Measurements from ENCODE around the gene MARK2.
"Not testable (repeated sequence)": the region's sequence is repeated elsewhere in the genome, so short reads cannot be mapped to it uniquely, and the experiment has no call there.

MARK2 gene

DNA sequence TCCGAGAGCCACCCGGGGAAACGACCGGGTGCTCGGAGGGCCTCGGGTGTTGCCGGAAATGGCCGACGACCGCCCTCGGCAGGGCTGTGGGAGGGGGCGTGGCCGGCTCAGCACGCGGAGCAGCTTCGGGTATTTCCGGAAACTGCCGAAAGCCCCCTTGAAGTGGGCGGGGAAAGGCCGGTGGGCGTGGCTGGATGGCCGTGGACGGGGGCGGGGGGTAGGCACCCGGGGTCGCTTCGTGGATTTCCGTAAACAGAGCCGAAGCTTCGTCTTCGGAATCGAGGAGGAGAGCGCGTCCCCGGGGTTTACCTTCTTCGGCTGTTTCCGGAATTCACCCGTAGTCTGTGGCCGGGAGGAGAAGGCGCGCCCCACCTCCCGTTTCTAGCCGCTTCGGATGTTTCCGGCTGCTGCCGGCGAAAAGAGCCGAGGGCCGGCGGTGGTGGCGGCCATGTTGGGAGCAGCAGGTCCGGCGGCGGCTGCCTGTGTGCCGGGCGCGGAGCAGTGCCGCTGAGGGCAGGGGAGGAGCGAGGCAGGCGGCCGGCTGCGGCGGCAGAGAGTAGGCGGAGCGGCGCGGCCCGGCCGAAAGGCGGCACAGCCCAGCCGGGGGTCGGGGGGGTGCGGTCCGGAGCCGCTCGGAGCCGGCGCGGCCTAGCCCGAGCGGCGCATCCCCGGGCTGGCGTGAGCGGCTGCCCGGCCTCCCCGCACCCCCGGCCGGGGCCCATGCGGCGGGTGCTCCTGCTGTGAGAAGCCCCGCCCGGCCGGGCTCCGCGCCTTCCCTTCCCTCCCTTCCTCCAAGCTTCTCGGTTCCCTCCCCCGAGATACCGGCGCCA is at the start of gene MARK2:
Gene MARK2, plus strand, starts transcription at position 433 of the 830 bp plus-strand sequence. Its CDS starts 397 bp downstream, at position 830.
- DNase-seq (ENCODE audit: low spot score) (peak; percentile 97), FAIRE-seq (no peak)

DNA sequence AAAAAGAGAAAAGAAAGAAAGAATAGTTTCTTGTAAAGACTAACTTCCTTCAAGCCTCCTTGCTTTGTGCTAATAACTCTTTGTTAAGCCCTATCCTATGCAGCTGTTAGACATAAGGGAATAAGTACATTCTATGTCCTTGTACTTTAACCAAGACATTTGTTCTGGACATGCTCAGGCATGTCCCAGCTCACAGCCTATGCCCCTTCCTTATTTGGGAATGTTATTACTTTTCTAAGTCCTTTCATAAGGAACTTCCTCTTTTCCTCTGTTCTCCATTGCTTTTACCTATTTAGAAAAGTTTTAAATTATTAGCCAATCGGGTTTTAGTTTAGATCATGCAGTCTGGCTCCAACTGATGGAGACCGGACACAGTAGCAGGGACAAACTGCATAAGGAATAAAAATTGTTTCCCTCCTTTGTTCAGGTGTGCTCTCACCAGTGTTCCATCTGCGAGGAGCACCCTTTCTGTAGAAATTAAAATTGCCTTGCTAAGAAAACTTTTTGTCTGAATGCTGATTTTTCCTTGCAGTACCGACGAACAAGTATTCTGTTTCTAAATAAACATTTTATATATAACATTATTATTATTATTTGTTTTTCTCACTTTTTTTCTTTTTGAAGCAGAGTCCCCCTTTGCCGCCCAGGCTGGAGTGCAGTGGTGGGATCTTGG is 47.3 kb upstream of the MARK2 start:
- FAIRE-seq = no peak
- DNase-seq (ENCODE audit: low spot score) = no peak

GRCh38 chr11:63793161-63793560 is 45.7 kb upstream of the MARK2 start:
- no peak for DNase-seq (ENCODE audit: low spot score)

DNA sequence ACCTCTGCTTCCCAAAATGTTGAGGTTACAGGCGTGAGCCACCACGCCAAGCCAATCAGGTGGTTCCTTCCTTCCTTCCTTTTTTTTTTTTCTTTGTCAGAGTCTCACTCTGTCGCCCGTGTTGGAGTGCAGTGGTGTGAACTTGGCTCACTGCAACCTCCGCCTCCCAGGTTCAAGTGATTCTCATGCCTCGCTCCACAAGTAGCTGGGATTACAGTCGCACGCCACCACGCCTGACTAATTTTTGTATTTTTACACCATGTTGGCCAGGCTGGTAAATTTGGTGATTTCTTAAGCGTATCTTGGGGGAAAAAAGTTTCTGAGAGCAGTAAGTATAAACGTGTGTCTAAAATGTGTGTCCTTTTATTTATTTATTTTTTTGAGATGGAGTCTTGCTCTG is 43.8 kb upstream of the MARK2 start:
- FAIRE-seq = no peak

More at GRCh38 chr11:63793161-63793560, 45.7 kb upstream of the MARK2 start:
- no peak for FAIRE-seq

GRCh38 chr11:63800921-63801320 is 38.0 kb upstream of the MARK2 start:
- FAIRE-seq (no peak), DNase-seq (ENCODE audit: low spot score) (no peak)

More for the DNA sequence above, 43.8 kb upstream of the MARK2 start:
- DNase-seq (ENCODE audit: low spot score) = no peak

DNA sequence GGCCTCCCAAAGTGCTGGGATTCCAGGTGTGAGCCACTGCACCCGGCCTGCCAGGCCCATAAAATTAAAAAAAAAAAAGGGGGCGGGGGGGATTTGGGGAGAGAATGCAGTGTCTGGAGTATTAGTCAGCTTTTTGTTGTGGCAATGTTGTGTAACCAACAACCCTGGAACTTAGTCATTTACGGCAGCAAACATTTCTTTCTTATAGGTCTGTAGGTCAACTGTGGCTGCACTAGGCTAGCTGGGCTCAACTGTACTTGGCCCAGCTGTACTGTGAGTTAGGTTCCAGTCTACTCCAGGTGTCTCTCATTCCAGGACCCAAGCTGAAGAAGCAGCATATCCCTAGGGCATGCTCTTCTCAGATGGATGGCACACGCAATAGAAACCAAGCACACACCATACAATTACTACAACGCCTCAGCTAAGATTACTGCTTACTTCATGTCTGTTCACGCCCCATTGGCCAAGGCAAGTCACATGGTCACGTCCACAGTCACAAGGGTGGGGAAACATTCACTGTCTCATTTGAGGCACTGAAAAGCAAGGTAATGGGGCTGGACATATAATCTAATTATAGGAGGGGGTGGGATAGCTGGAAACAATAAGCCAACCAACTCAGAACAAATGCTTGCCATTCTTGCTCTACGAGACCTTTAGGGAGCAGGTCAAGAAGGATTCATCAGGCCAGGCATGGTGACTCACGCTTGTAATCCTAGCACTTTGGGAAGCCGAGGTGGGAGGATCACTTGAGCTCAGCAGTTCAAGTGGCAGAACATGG is 36.1 kb upstream of the MARK2 start:
- FAIRE-seq (peak; percentile 53), DNase-seq (ENCODE audit: low spot score) (peak; percentile 60)

GRCh38 chr11:63804259-63804658 is 34.7 kb upstream of the MARK2 start:
- FAIRE-seq (no peak), DNase-seq (ENCODE audit: low spot score) (no peak)

- no peak for DNase-seq (ENCODE audit: low spot score)
- no peak for FAIRE-seq
Observed at GRCh38 chr11:63805844-63806415, 33.0 kb upstream of the MARK2 start.

GRCh38 chr11:63810383-63810782 is 28.5 kb upstream of the MARK2 start:
- not testable (repeated sequence) for DNase-seq (ENCODE audit: low spot score); FAIRE-seq

DNA sequence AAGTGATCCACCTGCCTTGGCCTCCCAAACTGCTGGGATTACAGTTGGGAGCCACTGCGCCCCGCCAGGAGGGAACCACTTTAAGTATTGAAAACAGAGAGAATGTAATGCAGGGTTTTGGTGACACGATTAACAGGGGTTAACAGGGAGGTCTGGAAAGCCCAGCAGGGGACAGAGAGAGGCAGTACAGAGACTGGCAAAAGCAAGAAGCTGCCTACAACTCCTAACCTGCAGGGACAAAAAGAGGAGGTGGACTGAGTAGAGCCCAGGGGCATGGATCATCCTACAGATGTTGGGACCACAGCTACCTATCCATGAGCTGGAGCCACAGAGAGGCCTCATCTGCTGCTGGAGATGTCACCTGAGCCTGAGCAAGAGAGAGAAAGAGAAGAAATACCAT is 27.4 kb upstream of the MARK2 start:
- DNase-seq (ENCODE audit: low spot score) = no peak
- no peak for FAIRE-seq

GRCh38 chr11:63813035-63813562 is 25.8 kb upstream of the MARK2 start, which contains the start of gene SPINDOC:
Gene SPINDOC, plus strand, starts transcription at chr11:63813456. Its CDS starts 231 bp downstream, at chr11:63813687.
- no peak for FAIRE-seq
- peak; percentile 95 for DNase-seq (ENCODE audit: low spot score)

DNA sequence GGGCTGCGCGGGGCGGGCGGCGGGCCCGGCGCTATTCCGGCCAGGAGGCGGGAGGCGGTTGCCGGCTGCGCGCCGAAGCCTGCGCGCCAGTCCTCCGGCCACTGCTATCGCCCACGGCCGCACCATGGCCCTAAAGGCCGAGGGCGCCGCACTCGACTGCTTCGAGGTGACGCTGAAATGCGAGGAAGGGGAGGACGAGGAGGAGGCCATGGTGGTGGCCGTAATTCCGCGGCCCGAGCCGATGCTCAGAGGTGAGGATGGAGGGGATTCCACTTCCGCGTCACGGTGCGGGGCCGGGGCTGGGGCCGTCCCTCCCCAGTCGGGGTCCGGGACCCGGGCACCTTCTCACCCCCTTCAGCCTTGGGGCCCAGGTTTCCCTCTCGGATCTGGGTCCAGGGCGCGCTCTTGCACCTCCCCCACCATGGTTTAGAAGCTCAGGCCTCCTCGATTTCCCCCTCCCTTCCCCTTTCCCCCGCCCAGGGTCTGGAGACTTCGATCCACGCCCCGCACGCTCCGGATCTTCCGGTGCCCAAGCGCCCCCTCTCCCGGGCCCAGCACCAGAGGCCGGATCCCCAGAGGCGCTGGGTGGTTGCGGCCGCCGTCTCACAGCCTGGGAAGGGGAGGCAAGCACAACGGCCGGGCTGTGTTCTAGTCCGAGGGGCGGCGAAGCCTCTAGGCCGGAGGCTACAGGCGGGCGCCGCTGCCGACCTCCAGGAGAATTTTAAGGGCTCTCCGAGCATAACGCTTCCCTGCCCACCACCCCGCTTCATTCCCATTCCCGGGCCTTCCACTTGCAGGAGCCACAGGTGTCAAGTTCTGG is 25.1 kb upstream of the MARK2 start:
- peak; percentile 62 for DNase-seq (ENCODE audit: low spot score)
- FAIRE-seq = no peak

- no peak for DNase-seq (ENCODE audit: low spot score)
- FAIRE-seq = no peak
Observed at GRCh38 chr11:63814383-63814736, 24.6 kb upstream of the MARK2 start.

GRCh38 chr11:63816166-63816565 is 22.7 kb upstream of the MARK2 start:
- FAIRE-seq = no peak

DNA sequence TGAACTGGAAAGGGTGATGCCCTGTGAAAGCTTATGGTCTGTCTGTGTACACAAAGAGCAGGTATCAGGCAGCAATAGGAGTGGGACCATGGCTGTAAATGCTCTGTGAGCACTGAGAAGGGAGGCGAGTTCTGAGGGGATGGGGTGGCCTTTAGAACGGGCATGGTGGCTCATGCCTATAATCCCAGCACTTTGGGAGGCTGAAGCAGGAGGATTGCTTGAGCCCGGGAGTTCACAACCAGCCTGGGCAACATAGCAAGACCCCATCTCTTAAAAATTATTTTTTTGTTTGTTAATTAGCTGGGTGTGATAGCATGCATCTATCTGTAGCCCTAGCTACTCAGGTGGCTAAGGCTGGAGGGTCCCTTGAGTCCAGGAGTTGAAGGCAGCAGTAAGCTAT is 22.2 kb upstream of the MARK2 start:
- FAIRE-seq = no peak
- no peak for DNase-seq (ENCODE audit: low spot score)

More at GRCh38 chr11:63816166-63816565, 22.7 kb upstream of the MARK2 start:
- no peak for DNase-seq (ENCODE audit: low spot score)

- DNase-seq (ENCODE audit: low spot score) = no peak
- FAIRE-seq = no peak
Observed at GRCh38 chr11:63817758-63818498, 21.0 kb upstream of the MARK2 start.

DNA sequence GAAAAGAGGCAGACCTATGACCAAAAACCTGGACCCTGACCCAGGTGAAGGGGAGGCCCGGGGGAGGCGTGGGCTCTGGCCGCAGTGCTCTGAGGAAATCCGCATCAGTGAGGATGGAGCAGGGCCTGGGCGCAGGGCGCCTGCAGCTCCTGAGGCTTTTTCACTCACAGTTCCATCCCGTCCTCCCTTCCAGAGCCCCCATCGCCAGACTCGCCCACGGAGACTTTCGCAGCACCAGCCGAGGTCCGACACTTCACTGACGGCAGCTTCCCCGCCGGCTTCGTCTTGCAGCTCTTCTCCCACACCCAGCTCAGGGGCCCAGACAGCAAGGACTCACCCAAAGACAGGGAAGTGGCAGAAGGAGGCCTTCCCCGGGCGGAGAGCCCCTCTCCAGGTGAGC is 20.3 kb upstream of the MARK2 start:
- FAIRE-seq (no peak), DNase-seq (ENCODE audit: low spot score) (no peak)

GRCh38 chr11:63821411-63821810 is 17.5 kb upstream of the MARK2 start:
- FAIRE-seq (no peak), DNase-seq (ENCODE audit: low spot score) (no peak)

DNA sequence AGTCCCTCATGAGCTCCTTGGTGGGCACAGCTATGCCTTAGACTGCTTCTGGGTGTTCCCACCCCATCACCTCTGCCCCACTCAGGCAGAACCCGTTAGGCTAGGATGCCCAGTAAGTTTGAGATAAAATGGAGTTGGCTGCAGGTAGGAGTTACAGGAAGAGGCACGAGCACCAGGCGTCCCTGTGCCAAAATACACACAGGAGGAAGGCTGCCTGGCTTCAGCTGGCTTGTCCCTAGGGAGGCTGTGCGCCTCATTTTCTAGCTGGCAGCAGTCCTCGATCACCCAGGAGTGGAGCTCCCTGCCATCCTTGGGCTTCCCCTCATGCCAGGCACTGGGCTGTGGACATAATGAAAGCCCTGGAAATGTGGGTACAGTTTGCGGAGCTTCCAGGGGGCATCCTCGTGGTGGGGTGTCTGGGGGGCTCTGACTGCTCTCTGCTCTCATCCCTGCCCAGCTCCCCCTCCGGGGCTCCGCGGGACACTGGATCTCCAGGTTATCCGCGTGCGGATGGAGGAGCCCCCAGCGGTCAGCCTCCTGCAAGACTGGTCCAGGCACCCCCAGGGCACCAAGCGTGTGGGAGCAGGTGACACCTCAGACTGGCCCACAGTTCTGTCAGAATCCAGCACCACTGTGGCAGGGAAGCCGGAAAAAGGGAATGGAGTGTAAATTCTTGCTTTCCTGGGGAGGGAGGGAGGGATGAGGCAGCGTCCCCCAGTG is 12.3 kb upstream of the MARK2 start:
- FAIRE-seq = no peak
- no peak for DNase-seq (ENCODE audit: low spot score)
